ENCODE results near the gene NANS. TPM values are rescaled to one million over a fixed set of nuclear protein-coding genes. Genes with fewer than 3 reads are reported as not detected.
"Not testable (repeated sequence)": the region's sequence is repeated elsewhere in the genome, so short reads cannot be mapped to it uniquely, and the experiment has no call there.

NANS gene
- total RNA-seq, 1 donor from 2014 or later, result 41.4 TPM

GRCh38 chr9:98108531-98109031 is 52.0 kb downstream of the NANS start:
- H3K27ac Mint-ChIP-seq (ENCODE audit: unreplicated experiment), result no peak overlapping the region
- no peaks in the 10 kb centered on the region for H3K36me3 Mint-ChIP-seq (ENCODE audit: low read depth, unreplicated experiment)
- no peaks in the 10 kb centered on the region for H3K27me3 Mint-ChIP-seq (ENCODE audit: unreplicated experiment)
- no peak for TF ChIP-seq CTCF (IDR thresholded peaks at IDR 0.05; ENCODE audit: unreplicated experiment)
- no peak for DNase-seq (ENCODE audit: low spot score)
- no peaks in the 10 kb centered on the region for H3K9me3 Mint-ChIP-seq (ENCODE audit: unreplicated experiment)
- no peak overlapping the region for H3K4me3 Mint-ChIP-seq (ENCODE audit: unreplicated experiment)
- no peaks in the 10 kb centered on the region for H3K4me1 Mint-ChIP-seq (ENCODE audit: unreplicated experiment)

GRCh38 chr9:98109052-98109451 is 52.5 kb downstream of the NANS start:
- Mint-ChIP-seq H3K4me3 (ENCODE audit: unreplicated experiment) (no peak overlapping the region), H3K36me3 (ENCODE audit: low read depth, unreplicated experiment) (no peaks in the 10 kb centered on the region), H3K27ac (ENCODE audit: unreplicated experiment) (no peak overlapping the region), H3K27me3 (ENCODE audit: unreplicated experiment) (no peaks in the 10 kb centered on the region), H3K4me1 (ENCODE audit: unreplicated experiment) (no peaks in the 10 kb centered on the region), H3K9me3 (ENCODE audit: unreplicated experiment) (no peaks in the 10 kb centered on the region)
- no peak for TF ChIP-seq CTCF (IDR thresholded peaks at IDR 0.05; ENCODE audit: unreplicated experiment)
- no peak for DNase-seq (ENCODE audit: low spot score)

GRCh38 chr9:98117097-98117496 is 60.6 kb downstream of the NANS start:
- not testable (repeated sequence) for H3K27me3 Mint-ChIP-seq (ENCODE audit: unreplicated experiment); H3K36me3 Mint-ChIP-seq (ENCODE audit: low read depth, unreplicated experiment); H3K4me3 Mint-ChIP-seq (ENCODE audit: unreplicated experiment); H3K4me1 Mint-ChIP-seq (ENCODE audit: unreplicated experiment); H3K9me3 Mint-ChIP-seq (ENCODE audit: unreplicated experiment); H3K27ac Mint-ChIP-seq (ENCODE audit: unreplicated experiment); DNase-seq (ENCODE audit: low spot score)

- H3K4me3 Mint-ChIP-seq (ENCODE audit: unreplicated experiment), result peak overlapping the region; percentile 85
- DNase-seq (ENCODE audit: low spot score), result no peak
- TF ChIP-seq CTCF (IDR thresholded peaks at IDR 0.05; ENCODE audit: unreplicated experiment), result no peak
- H3K27me3 Mint-ChIP-seq (ENCODE audit: unreplicated experiment), result peaks cover 2% of the 10 kb centered on the region
- H3K27ac Mint-ChIP-seq (ENCODE audit: unreplicated experiment), result no peak overlapping the region
- peaks cover 6% of the 10 kb centered on the region for H3K4me1 Mint-ChIP-seq (ENCODE audit: unreplicated experiment)
- no peaks in the 10 kb centered on the region for H3K36me3 Mint-ChIP-seq (ENCODE audit: low read depth, unreplicated experiment)
- H3K9me3 Mint-ChIP-seq (ENCODE audit: unreplicated experiment), result no peaks in the 10 kb centered on the region
These were observed 61.6 kb downstream of the NANS start for GRCh38 chr9:98117984-98118639.

GRCh38 chr9:98118640-98119601 is 62.4 kb downstream of the NANS start, which contains the start of gene TRIM14:
Gene TRIM14 (minus strand): TSS chr9:98119222. CDS start chr9:98119188, 34 bp downstream.
- peak; percentile 45 for DNase-seq (ENCODE audit: low spot score)
- H3K9me3 Mint-ChIP-seq (ENCODE audit: unreplicated experiment), result no peaks in the 10 kb centered on the region
- no peak for TF ChIP-seq CTCF (IDR thresholded peaks at IDR 0.05; ENCODE audit: unreplicated experiment)
- H3K4me1 Mint-ChIP-seq (ENCODE audit: unreplicated experiment), result peaks cover 6% of the 10 kb centered on the region
- H3K4me3 Mint-ChIP-seq (ENCODE audit: unreplicated experiment), result peak within 1 kb of the TSS; percentile 85
- no peaks in the 10 kb centered on the region for H3K36me3 Mint-ChIP-seq (ENCODE audit: low read depth, unreplicated experiment)
- no peak within 1 kb of the TSS for H3K27ac Mint-ChIP-seq (ENCODE audit: unreplicated experiment)
- peaks cover 2% of the 10 kb centered on the region for H3K27me3 Mint-ChIP-seq (ENCODE audit: unreplicated experiment)
